GM12878 (cell line): ENCODE measurements around the gene PACS1. TPM values are rescaled to one million over a fixed set of nuclear protein-coding genes. Genes with fewer than 3 reads are reported as not detected.

Source experiments
- ATAC-seq: fragments of 200-7000 bp; cut with Tn5 transposase; 3 replicates; pipeline ENCODE4 v1.9.1; 2020; ENCODE audit warnings: mild to moderate bottlenecking, moderate library complexity
- BruUV-seq: library from RNA; stranded (reverse); fragments of 400-500 nt; replicated peaks from 2 replicates; lab custom pipeline; 2021; lab: Mats Ljungman, UMichigan
- CTCF ChIA-PET: fragments of 300-600 bp; sonication (Branson Sonifier 250); formaldehyde crosslinking; extraction: SDS; loops from one replicate; lab custom pipeline; 2021; ENCODE audit warnings: inconsistent platforms; lab: Yijun Ruan, JAX
- POLR2A ChIA-PET: fragments of 350-600 bp; formaldehyde crosslinking; extraction: SDS; loops from one replicate; lab custom pipeline; 2021; ENCODE audit warnings: inconsistent platforms; lab: Charles Lee
- RAD21 ChIA-PET: fragments of 300-600 bp; sonication (Branson Sonifier 250); formaldehyde crosslinking; loops from one replicate; lab custom pipeline; 2023; ENCODE audit warnings: antibody characterized with exemption; ENCODE audit not compliant: unreplicated experiment; lab: Charles Lee
- SMC1A ChIA-PET: fragments of 300-600 bp; sonication (Branson Sonifier 250); formaldehyde crosslinking; loops from one replicate; lab custom pipeline; 2023; ENCODE audit not compliant: unreplicated experiment, uncharacterized antibody; lab: Charles Lee
- DNase-seq: peaks from one replicate; pipeline ENCODE4 v3.0.0-alpha.2; 2011; ENCODE audit warnings: low read depth, low spot score
- FAIRE-seq: peaks from 3 replicates; lab custom pipeline; 2011; peaks lifted over from hg19 to GRCh38; lab: Jason Lieb, UNC
- H2AFZ ChIP-seq: 2 replicates; pipeline ENCODE4 v1.6.0; 2011; ENCODE audit warnings: low read depth, low read length, control low read depth; ENCODE audit not compliant: control insufficient read depth
- H3K27ac ChIP-seq: 2 replicates; pipeline ENCODE4 v1.5.1; 2011; ENCODE audit warnings: control low read depth; ENCODE audit not compliant: control insufficient read depth, insufficient read depth
- H3K27me3 ChIP-seq, 2 experiments: replicated peaks in 1 of 2; 2 replicates each; pipeline versions ENCODE4 v1.6.0 to v1.6.1; 2011; ENCODE audit warnings: low read length in 1 of 2; ENCODE audit not compliant: control insufficient read depth in 2 of 2, insufficient read depth in 2 of 2
- H3K36me3 ChIP-seq, 2 experiments: 2 replicates each; pipeline ENCODE4 v1.5.1; 2011; ENCODE audit warnings: low read length in 1 of 2; ENCODE audit not compliant: control insufficient read depth in 2 of 2, insufficient read depth in 2 of 2
- H3K4me1 ChIP-seq: 2 replicates; pipeline ENCODE4 v1.6.1; 2011; ENCODE audit warnings: mild to moderate bottlenecking, low read length, moderate library complexity, mixed read lengths; ENCODE audit not compliant: control insufficient read depth, insufficient read depth
- H3K4me2 ChIP-seq: 2 replicates; pipeline ENCODE4 v1.6.0; 2011; ENCODE audit warnings: control low read depth; ENCODE audit not compliant: control insufficient read depth, insufficient read depth
- H3K4me3 ChIP-seq: fragments of 200-600 bp; sonication (generic); 2 replicates; pipeline ENCODE4 v1.5.1; 2016
- H3K79me2 ChIP-seq: 2 replicates; pipeline ENCODE4 v1.6.0; 2011; ENCODE audit warnings: low read length; ENCODE audit not compliant: control insufficient read depth, insufficient read depth
- H3K9ac ChIP-seq: 2 replicates; pipeline ENCODE4 v1.8.0; 2011; ENCODE audit warnings: low read length, control low read depth, mixed read lengths; ENCODE audit not compliant: control insufficient read depth, insufficient read depth
- H3K9me3 ChIP-seq: replicated peaks from 3 replicates; pipeline ENCODE4 v1.5.1; 2011; ENCODE audit warnings: mild to moderate bottlenecking, low read length; ENCODE audit not compliant: control insufficient read depth, insufficient read depth
- H4K20me1 ChIP-seq: 2 replicates; pipeline ENCODE4 v1.6.0; 2011; ENCODE audit not compliant: control insufficient read depth, insufficient read depth
- CHD4 ChIP-seq: fragments of 200-600 bp; sonication (generic); IDR thresholded peaks from 2 replicates; pipeline ENCODE4 v1.6.1; 2016; ENCODE audit warnings: mild to moderate bottlenecking
- EED ChIP-seq: sonication (generic); IDR thresholded peaks from 2 replicates; pipeline ENCODE4 v1.6.1; 2016; ENCODE audit warnings: antibody characterized with exemption, low read depth
- GABPA ChIP-seq: IDR thresholded peaks from 2 replicates; pipeline ENCODE4 v1.6.1; 2014; ENCODE audit warnings: antibody characterized with exemption, low read depth, mild to moderate bottlenecking, inconsistent platforms
- HDAC2 ChIP-seq: fragments of 200-600 bp; sonication (generic); IDR thresholded peaks from 2 replicates; pipeline ENCODE4 v1.6.1; 2017
- KDM1A ChIP-seq: fragments of 200-600 bp; sonication (generic); IDR thresholded peaks from 2 replicates; pipeline ENCODE4 v1.6.1; 2016; ENCODE audit warnings: borderline replicate concordance
- PAX5 ChIP-seq: IDR thresholded peaks from 2 replicates; pipeline ENCODE4 v1.6.1; 2011; ENCODE audit warnings: low read depth, low read length, borderline replicate concordance
- POLR2AphosphoS5 ChIP-seq: IDR thresholded peaks from 2 replicates; pipeline ENCODE4 v1.6.1; 2011; ENCODE audit warnings: mild to moderate bottlenecking, low read length, inconsistent platforms
- RBBP5 ChIP-seq: fragments of 200-600 bp; sonication (generic); conservative IDR thresholded peaks from 2 replicates; pipeline ENCODE4 v1.6.1; 2016
- SMAD1 ChIP-seq: fragments of 450-650 bp; IDR thresholded peaks from 2 replicates; pipeline ENCODE4 v1.6.1; 2018; ENCODE audit warnings: mild to moderate bottlenecking, low read depth; ENCODE audit not compliant: partially characterized antibody
- SPI1 ChIP-seq: IDR thresholded peaks from 2 replicates; pipeline ENCODE4 v1.6.1; 2011; ENCODE audit warnings: low read depth, mild to moderate bottlenecking, low read length, moderate library complexity, borderline replicate concordance; ENCODE audit not compliant: insufficient read depth
- SRF ChIP-seq, 2 experiments: IDR thresholded peaks; 2 replicates each; pipeline ENCODE4 v1.6.1; 2011; ENCODE audit warnings: low read depth in 2 of 2, low read length in 2 of 2, mild to moderate bottlenecking in 1 of 2, moderate library complexity in 1 of 2
- YY1 ChIP-seq: IDR thresholded peaks from 2 replicates; pipeline ENCODE4 v1.6.1; 2011; ENCODE audit warnings: low read depth, mild to moderate bottlenecking, low read length
- ZBED1 ChIP-seq: IDR thresholded peaks from 2 replicates; pipeline ENCODE4 v1.6.1; 2016; ENCODE audit warnings: borderline replicate concordance
- ZNF24 ChIP-seq: fragments of 450-650 bp; IDR thresholded peaks from 2 replicates; pipeline ENCODE4 v1.6.1; 2017; ENCODE audit warnings: antibody characterized with exemption, mild to moderate bottlenecking
- WGBS: methylation state at CpG from one replicate; pipeline ENCODE4 v1.1.6; 2016; ENCODE audit warnings: low lambda C conversion rate; ENCODE audit not compliant: insufficient replicate concordance, insufficient coverage; ENCODE audit errors: missing lambda C conversion rate; 5-methylcytosine and 5-hydroxymethylcytosine counted together
- in situ Hi-C: fragments of 300-500 bp; cut with MboI; formaldehyde crosslinking; loops from 9 replicates; pipeline ENCODE4 v1.14.3; 2018; ENCODE audit warnings: mixed read lengths
- intact Hi-C: fragments of 100-400 bp; cut with micrococcal nuclease; formaldehyde crosslinking; loops from one replicate; pipeline ENCODE4 v1.14.2; 2022; ENCODE audit not compliant: unreplicated experiment
- polyA plus RNA-seq, 11 experiments: library from polyadenylated mRNA; depleted of rRNA in 4 of 11; unstranded in 6 of 11; stranded (reverse) in 5 of 11; fragments of >200 nt; fragmentation: Nextera tagmentation in 4 of 11; fragmentation: Illumina TruSeq in 1 of 11; extraction: Ambion mirVana in 4 of 11; extraction: Trizol in 1 of 11; gene quantifications; 1 replicate in 1 of 11; 2 replicates in 10 of 11; pipeline versions ENCODE4 v1.2.1 to v1.2.3, GENCODE V29; 2011 to 2016; ENCODE audit warnings: inconsistent platforms in 2 of 11, missing spikeins in 2 of 11, low read depth in 1 of 11
- total RNA-seq, 4 experiments: library from RNA; depleted of rRNA in 3 of 4; stranded (reverse); fragments of >200 nt in 3 of 4; fragmentation: Illumina TruSeq in 1 of 4; extraction: Trizol in 1 of 4; gene quantifications; 2 replicates each; pipeline versions ENCODE4 v1.2.1 to v1.2.3, GENCODE V29; 2013 to 2021
- TF ChIP-seq, protein P1 (sequence below): fragments of 450-650 bp; formaldehyde crosslinking; IDR thresholded peaks from 2 replicates; pipeline ENCODE4 v1.5.0; 2022; ENCODE audit warnings: mild to moderate bottlenecking, missing genetic modification characterization

PACS1 gene
- total and polyA plus RNA-seq, 10 of the 15 experiments (the other 5 are each of a cell fraction or from before 2014, with no cell fraction given): 1.1 to 74.3 (median 17.9) TPM

DNA sequence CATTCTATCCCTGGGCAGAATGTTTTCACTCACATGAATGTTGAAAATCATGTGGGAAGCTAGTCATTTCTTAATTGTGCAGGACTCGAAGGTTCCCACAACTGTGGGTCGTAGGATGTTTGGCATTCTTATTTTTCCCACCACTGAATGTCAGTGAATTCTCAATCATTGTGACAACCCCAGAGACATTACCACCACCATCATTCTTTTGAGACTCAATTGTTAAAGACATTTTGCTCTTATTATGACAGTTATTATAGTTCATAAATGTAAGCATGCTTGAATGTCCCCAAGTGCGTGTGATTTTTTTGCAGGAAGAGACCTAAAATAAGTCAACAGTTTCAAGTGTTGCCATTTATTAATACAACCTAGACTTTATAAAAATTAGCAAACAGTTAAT is 19.0 kb downstream of the PACS1 start:
- no peak overlapping the region for H2AFZ ChIP-seq
- POLR2A ChIA-PET: interaction anchor here (0.5 to 1.9 kb wide), 5 partner anchors 8 to 1391 kb away, joined by 3 to 9 read pairs (median 4); no protein-coding TSS in a partner anchor
- TF ChIP-seq SPI1: no peak
- TF ChIP-seq, all 136 proteins: peak for 0
- Histone ChIP-seq H3K4me2 (no peak overlapping the region), H3K4me3 (no peak overlapping the region), H3K4me1 (peaks cover 18% of the 10 kb centered on the region), H3K36me3 (peaks cover 0 to 7% of the 10 kb centered on the region in 2 experiments; a peak in 1 of 4 replicates), H3K9me3 (no peaks in the 10 kb centered on the region; the same call in 2 of the 3 replicates), H3K79me2 (peaks cover 49% of the 10 kb centered on the region), H3K27me3 (no peaks in the 10 kb centered on the region), H4K20me1 (no peaks in the 10 kb centered on the region; the same call in 1 of the 2 replicates), H3K9ac (no peak overlapping the region), H3K27ac (no peak overlapping the region; the same call in 1 of the 2 replicates)
- DNase-seq (no peak), ATAC-seq (no peak), FAIRE-seq (no peak)
- RAD21 ChIA-PET: no interaction called here
- 69% methylated on average over 3 of the region's 3 CpGs for WGBS
- CTCF ChIA-PET: interaction anchor here (0.7 to 2.3 kb wide), 5 partner anchors 8 to 198 kb away, joined by 3 to 5 read pairs (median 4); no protein-coding TSS in a partner anchor
- in situ Hi-C loops (no loop called here), intact Hi-C loops (no loop called here)
- BruUV-seq: no TSS peak
- SMC1A ChIA-PET: interaction anchor here (0.6 to 1.5 kb wide), 6 partner anchors 13 to 348 kb away, joined by 3 to 5 read pairs (median 4); no protein-coding TSS in a partner anchor

DNA sequence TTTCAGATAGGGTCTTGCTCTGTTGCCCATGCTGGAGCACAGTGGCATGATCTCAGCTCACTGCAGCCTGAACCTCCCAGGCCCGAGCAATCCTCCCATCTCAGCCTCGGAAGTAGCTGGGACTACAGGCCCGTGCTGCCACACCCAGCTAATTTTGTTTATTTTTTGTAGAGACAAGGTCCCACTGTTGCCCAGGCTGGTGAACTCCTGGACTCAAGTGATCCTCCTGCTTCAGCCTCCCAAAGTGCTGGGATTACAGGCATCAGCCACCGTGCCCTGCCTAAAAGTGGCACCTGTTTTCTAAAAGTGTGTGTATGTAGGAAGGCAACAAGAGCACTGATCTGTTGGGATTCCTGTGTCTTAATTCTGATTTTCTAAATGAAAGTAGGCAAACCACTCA is 20.2 kb downstream of the PACS1 start:
- ChIA-PET CTCF (interaction anchor here (2.3 kb wide), 1 partner anchor 9 kb away, joined by 5 read pairs; no protein-coding TSS in a partner anchor), POLR2A (interaction anchor here (1.9 kb wide), 1 partner anchor 9 kb away, joined by 4 read pairs; no protein-coding TSS in a partner anchor), RAD21 (no interaction called here), SMC1A (no interaction called here)
- Histone ChIP-seq H3K9me3 (no peaks in the 10 kb centered on the region; the same call in 2 of the 3 replicates), H3K4me1 (peaks cover 18% of the 10 kb centered on the region), H3K36me3 (peaks cover 0 to 7% of the 10 kb centered on the region in 2 experiments; a peak in 1 of 4 replicates), H3K27ac (no peak overlapping the region), H2AFZ (no peak overlapping the region), H4K20me1 (no peaks in the 10 kb centered on the region), H3K79me2 (peaks cover 42% of the 10 kb centered on the region), H3K27me3 (no peaks in the 10 kb centered on the region), H3K4me3 (no peak overlapping the region), H3K4me2 (no peak overlapping the region), H3K9ac (no peak overlapping the region)
- FAIRE-seq (no peak), ATAC-seq (no peak), DNase-seq (no peak)
- intact Hi-C loops: no loop called here
- WGBS: 71% methylated on average over 4 of the region's 4 CpGs
- in situ Hi-C loops: no loop called here
- BruUV-seq: no TSS peak
- TF ChIP-seq GABPA (no peak), KDM1A (no peak), RBBP5 (no peak), HDAC2 (no peak), PAX5 (no peak), YY1 (no peak), ZBED1 (no peak), CHD4 (no peak), EED (no peak), SMAD1 (no peak), POLR2AphosphoS5 (no peak), SRF (IDR thresholded peaks at IDR 0.05; ENCODE audit: low read depth in 2 of 2, low read length in 2 of 2) (no peak), ZNF24 (no peak)
- TF ChIP-seq, protein P1, sequence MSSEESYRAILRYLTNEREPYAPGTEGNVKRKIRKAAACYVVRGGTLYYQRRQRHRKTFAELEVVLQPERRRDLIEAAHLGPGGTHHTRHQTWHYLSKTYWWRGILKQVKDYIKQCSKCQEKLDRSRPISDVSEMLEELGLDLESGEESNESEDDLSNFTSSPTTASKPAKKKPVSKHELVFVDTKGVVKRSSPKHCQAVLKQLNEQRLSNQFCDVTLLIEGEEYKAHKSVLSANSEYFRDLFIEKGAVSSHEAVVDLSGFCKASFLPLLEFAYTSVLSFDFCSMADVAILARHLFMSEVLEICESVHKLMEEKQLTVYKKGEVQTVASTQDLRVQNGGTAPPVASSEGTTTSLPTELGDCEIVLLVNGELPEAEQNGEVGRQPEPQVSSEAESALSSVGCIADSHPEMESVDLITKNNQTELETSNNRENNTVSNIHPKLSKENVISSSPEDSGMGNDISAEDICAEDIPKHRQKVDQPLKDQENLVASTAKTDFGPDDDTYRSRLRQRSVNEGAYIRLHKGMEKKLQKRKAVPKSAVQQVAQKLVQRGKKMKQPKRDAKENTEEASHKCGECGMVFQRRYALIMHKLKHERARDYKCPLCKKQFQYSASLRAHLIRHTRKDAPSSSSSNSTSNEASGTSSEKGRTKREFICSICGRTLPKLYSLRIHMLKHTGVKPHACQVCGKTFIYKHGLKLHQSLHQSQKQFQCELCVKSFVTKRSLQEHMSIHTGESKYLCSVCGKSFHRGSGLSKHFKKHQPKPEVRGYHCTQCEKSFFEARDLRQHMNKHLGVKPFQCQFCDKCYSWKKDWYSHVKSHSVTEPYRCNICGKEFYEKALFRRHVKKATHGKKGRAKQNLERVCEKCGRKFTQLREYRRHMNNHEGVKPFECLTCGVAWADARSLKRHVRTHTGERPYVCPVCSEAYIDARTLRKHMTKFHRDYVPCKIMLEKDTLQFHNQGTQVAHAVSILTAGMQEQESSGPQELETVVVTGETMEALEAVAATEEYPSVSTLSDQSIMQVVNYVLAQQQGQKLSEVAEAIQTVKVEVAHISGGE (CRISPR knock-in tag): no peak
